ENCODE results near the gene KCNJ18.
"Not testable (repeated sequence)": the region's sequence is repeated elsewhere in the genome, so short reads cannot be mapped to it uniquely, and the experiment has no call there.

DNA sequence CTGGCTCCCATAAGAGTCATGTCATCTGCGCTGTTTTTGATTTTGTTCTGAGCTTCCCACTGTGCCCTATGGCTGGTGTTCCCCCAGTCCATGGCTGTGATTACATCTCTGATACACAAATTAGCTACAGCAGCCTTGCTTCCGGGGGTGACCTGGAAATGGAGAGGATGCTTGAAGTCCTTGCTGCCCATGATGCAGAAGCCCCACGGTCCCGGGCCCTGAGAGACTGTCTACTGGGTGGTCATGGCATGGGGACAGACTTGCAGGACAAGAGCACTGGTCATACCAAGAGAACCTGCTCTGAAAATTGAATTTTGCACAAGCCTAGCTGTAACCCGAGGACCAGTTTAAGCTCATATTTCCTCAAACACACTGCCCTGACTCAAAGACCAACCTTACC, 38.8 kb downstream of the KCNJ18 start:
- TF ChIP-seq, protein P1, sequence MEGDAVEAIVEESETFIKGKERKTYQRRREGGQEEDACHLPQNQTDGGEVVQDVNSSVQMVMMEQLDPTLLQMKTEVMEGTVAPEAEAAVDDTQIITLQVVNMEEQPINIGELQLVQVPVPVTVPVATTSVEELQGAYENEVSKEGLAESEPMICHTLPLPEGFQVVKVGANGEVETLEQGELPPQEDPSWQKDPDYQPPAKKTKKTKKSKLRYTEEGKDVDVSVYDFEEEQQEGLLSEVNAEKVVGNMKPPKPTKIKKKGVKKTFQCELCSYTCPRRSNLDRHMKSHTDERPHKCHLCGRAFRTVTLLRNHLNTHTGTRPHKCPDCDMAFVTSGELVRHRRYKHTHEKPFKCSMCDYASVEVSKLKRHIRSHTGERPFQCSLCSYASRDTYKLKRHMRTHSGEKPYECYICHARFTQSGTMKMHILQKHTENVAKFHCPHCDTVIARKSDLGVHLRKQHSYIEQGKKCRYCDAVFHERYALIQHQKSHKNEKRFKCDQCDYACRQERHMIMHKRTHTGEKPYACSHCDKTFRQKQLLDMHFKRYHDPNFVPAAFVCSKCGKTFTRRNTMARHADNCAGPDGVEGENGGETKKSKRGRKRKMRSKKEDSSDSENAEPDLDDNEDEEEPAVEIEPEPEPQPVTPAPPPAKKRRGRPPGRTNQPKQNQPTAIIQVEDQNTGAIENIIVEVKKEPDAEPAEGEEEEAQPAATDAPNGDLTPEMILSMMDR (IDR thresholded peaks at IDR 0.05): not testable (repeated sequence)
- TF ChIP-seq, protein P2, sequence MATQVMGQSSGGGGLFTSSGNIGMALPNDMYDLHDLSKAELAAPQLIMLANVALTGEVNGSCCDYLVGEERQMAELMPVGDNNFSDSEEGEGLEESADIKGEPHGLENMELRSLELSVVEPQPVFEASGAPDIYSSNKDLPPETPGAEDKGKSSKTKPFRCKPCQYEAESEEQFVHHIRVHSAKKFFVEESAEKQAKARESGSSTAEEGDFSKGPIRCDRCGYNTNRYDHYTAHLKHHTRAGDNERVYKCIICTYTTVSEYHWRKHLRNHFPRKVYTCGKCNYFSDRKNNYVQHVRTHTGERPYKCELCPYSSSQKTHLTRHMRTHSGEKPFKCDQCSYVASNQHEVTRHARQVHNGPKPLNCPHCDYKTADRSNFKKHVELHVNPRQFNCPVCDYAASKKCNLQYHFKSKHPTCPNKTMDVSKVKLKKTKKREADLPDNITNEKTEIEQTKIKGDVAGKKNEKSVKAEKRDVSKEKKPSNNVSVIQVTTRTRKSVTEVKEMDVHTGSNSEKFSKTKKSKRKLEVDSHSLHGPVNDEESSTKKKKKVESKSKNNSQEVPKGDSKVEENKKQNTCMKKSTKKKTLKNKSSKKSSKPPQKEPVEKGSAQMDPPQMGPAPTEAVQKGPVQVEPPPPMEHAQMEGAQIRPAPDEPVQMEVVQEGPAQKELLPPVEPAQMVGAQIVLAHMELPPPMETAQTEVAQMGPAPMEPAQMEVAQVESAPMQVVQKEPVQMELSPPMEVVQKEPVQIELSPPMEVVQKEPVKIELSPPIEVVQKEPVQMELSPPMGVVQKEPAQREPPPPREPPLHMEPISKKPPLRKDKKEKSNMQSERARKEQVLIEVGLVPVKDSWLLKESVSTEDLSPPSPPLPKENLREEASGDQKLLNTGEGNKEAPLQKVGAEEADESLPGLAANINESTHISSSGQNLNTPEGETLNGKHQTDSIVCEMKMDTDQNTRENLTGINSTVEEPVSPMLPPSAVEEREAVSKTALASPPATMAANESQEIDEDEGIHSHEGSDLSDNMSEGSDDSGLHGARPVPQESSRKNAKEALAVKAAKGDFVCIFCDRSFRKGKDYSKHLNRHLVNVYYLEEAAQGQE (IDR thresholded peaks at IDR 0.05; ENCODE audit: insufficient read depth in 1 of 2, low read depth in 2 of 2, low read length in 1 of 2): not testable (repeated sequence)
